H9 (cell line): Measurements from ENCODE around the gene OR2K2. TPM values are rescaled to one million over a fixed set of nuclear protein-coding genes. Genes with fewer than 3 reads are reported as not detected.

Source experiments
- DNase-seq: peaks from one replicate; pipeline ENCODE4 v3.0.0-alpha.2; 2017
- H2AFZ ChIP-seq: one replicate; pipeline ENCODE4 v1.6.1; 2013; ENCODE audit warnings: mild to moderate bottlenecking, low read length, control low read depth, moderate library complexity
- H2AK5ac ChIP-seq: 2 replicates; pipeline ENCODE4 v1.6.1; 2013; ENCODE audit warnings: low read length, control low read depth, mixed read lengths; ENCODE audit not compliant: insufficient read length
- H2BK120ac ChIP-seq: one replicate; pipeline ENCODE4 v1.6.1; 2013; ENCODE audit warnings: low read depth, mild to moderate bottlenecking, low read length, control low read depth, inconsistent platforms; ENCODE audit not compliant: poor library complexity, severe bottlenecking
- H2BK12ac ChIP-seq: 2 replicates; pipeline ENCODE4 v1.6.1; 2013; ENCODE audit warnings: low read length, control low read depth, mixed read lengths, low read depth; ENCODE audit not compliant: insufficient read length
- H2BK15ac ChIP-seq: 2 replicates; pipeline ENCODE4 v1.6.1; 2013; ENCODE audit warnings: low read depth, low read length, control low read depth
- H2BK20ac ChIP-seq: one replicate; pipeline ENCODE4 v1.6.1; 2013; ENCODE audit warnings: low read depth, mild to moderate bottlenecking, low read length, control low read depth, inconsistent platforms; ENCODE audit not compliant: poor library complexity, severe bottlenecking
- H2BK5ac ChIP-seq: 2 replicates; pipeline ENCODE4 v1.6.1; 2013; ENCODE audit warnings: low read length, control low read depth, mixed read lengths; ENCODE audit not compliant: insufficient read length
- H3K14ac ChIP-seq: 2 replicates; pipeline ENCODE4 v1.6.1; 2013; ENCODE audit warnings: low read length, control low read depth; ENCODE audit not compliant: insufficient read depth
- H3K18ac ChIP-seq: 2 replicates; pipeline ENCODE4 v1.6.1; 2013; ENCODE audit warnings: low read depth, mild to moderate bottlenecking, mixed read lengths, low read length, control low read depth; ENCODE audit not compliant: insufficient read length
- H3K23ac ChIP-seq: 2 replicates; pipeline ENCODE4 v1.6.1; 2013; ENCODE audit warnings: low read length, control low read depth, mixed read lengths, low read depth; ENCODE audit not compliant: insufficient read length
- H3K23me2 ChIP-seq: 2 replicates; pipeline ENCODE4 v1.6.1; 2013; ENCODE audit warnings: low read depth, mild to moderate bottlenecking, mixed read lengths, low read length, control low read depth; ENCODE audit not compliant: insufficient read length, poor library complexity, severe bottlenecking
- H3K27ac ChIP-seq: 2 replicates; pipeline ENCODE4 v1.5.1; 2013; ENCODE audit warnings: low read length, control low read depth, mixed read lengths, low read depth; ENCODE audit not compliant: insufficient read length
- H3K27me3 ChIP-seq: 2 replicates; pipeline ENCODE4 v1.6.1; 2013; ENCODE audit warnings: low read length, control low read depth, inconsistent platforms; ENCODE audit not compliant: insufficient read depth
- H3K4ac ChIP-seq: 2 replicates; pipeline ENCODE4 v1.6.1; 2013; ENCODE audit warnings: low read depth, mild to moderate bottlenecking, control low read depth, inconsistent platforms, low read length, moderate library complexity
- H3K4me1 ChIP-seq: 2 replicates; pipeline ENCODE4 v1.6.1; 2013; ENCODE audit warnings: low read length, control low read depth, inconsistent platforms; ENCODE audit not compliant: insufficient read depth
- H3K4me2 ChIP-seq: 2 replicates; pipeline ENCODE4 v1.6.1; 2013; ENCODE audit warnings: low read length, control low read depth, mixed read lengths; ENCODE audit not compliant: insufficient read length, insufficient read depth
- H3K56ac ChIP-seq: 2 replicates; pipeline ENCODE4 v1.6.1; 2013; ENCODE audit warnings: low read depth, mild to moderate bottlenecking, mixed read lengths, low read length, control low read depth; ENCODE audit not compliant: insufficient read length
- H3K79me1 ChIP-seq: 2 replicates; pipeline ENCODE4 v1.6.1; 2013; ENCODE audit warnings: low read depth, mild to moderate bottlenecking, moderate library complexity, low read length, control low read depth, inconsistent platforms; ENCODE audit not compliant: insufficient read depth, poor library complexity, severe bottlenecking
- H3K79me2 ChIP-seq: 2 replicates; pipeline ENCODE4 v1.6.1; 2013; ENCODE audit warnings: low read length, control low read depth, inconsistent platforms; ENCODE audit not compliant: insufficient read depth
- H3K9ac ChIP-seq: 2 replicates; pipeline ENCODE4 v1.6.1; 2013; ENCODE audit warnings: low read length, control low read depth, mixed read lengths; ENCODE audit not compliant: insufficient read length; ENCODE audit errors: extremely low read depth
- H3K9me3 ChIP-seq: one replicate; pipeline ENCODE4 v1.6.1; 2013; ENCODE audit warnings: low read depth, low read length, inconsistent platforms; ENCODE audit not compliant: control insufficient read depth
- H3T11ph ChIP-seq: one replicate; pipeline ENCODE4 v1.6.1; 2013; ENCODE audit warnings: mild to moderate bottlenecking, low read length, control low read depth, inconsistent platforms
- H4K20me1 ChIP-seq: one replicate; pipeline ENCODE4 v1.6.1; 2013; ENCODE audit not compliant: control insufficient read depth, insufficient read length, insufficient read depth
- H4K5ac ChIP-seq: 2 replicates; pipeline ENCODE4 v1.6.1; 2013; ENCODE audit warnings: low read depth, mild to moderate bottlenecking, mixed read lengths, low read length, control low read depth; ENCODE audit not compliant: insufficient read length
- H4K8ac ChIP-seq: replicated peaks from 2 replicates; pipeline ENCODE4 v1.6.1; 2013; ENCODE audit warnings: low read length, control low read depth, mixed read lengths, low read depth; ENCODE audit not compliant: insufficient read length
- H4K91ac ChIP-seq: 2 replicates; pipeline ENCODE4 v1.6.1; 2013; ENCODE audit warnings: low read depth, mild to moderate bottlenecking, moderate library complexity, mixed read lengths, low read length, control low read depth; ENCODE audit not compliant: insufficient read length
- H3K27ac Mint-ChIP-seq, 3 experiments: 2 replicates in 2 of 3; 3 replicates in 1 of 3; pipeline ENCODE4 v1.8.0; 2020 to 2021; ENCODE audit warnings: mixed read lengths in 3 of 3, mild to moderate bottlenecking in 1 of 3, moderate library complexity in 1 of 3
- H3K27me3 Mint-ChIP-seq: 2 replicates; pipeline ENCODE4 v1.8.0; 2021; ENCODE audit warnings: low read depth, mild to moderate bottlenecking, moderate library complexity, mixed read lengths
- H3K36me3 Mint-ChIP-seq, 3 experiments: 2 replicates in 2 of 3; 3 replicates in 1 of 3; pipeline ENCODE4 v1.8.0; 2020 to 2021; ENCODE audit warnings: low read depth in 3 of 3, mixed read lengths in 3 of 3; ENCODE audit not compliant: insufficient read depth in 1 of 3
- H3K4me1 Mint-ChIP-seq, 2 experiments: 2 replicates each; pipeline ENCODE4 v1.8.0; 2020; ENCODE audit warnings: mixed read lengths in 2 of 2
- H3K4me3 Mint-ChIP-seq, 2 experiments: 2 replicates in 1 of 2; 3 replicates in 1 of 2; pipeline ENCODE4 v1.8.0; 2020 to 2021; ENCODE audit warnings: mild to moderate bottlenecking in 2 of 2, mixed read lengths in 2 of 2, moderate library complexity in 1 of 2
- H3K9me3 Mint-ChIP-seq, 2 experiments: 2 replicates in 1 of 2; 3 replicates in 1 of 2; pipeline ENCODE4 v1.8.0; 2020; ENCODE audit warnings: mild to moderate bottlenecking in 2 of 2, mixed read lengths in 2 of 2, moderate library complexity in 1 of 2
- WGBS: extraction: QIAGEN DNeasy Blood & Tissue Kit; methylation state at CpG from one replicate; pipeline ENCODE4 v1.1.7; 2013; ENCODE audit warnings: missing lambda C conversion rate, low lambda C conversion rate, mixed read lengths; ENCODE audit not compliant: insufficient read length; ENCODE audit errors: extremely low coverage; 5-methylcytosine and 5-hydroxymethylcytosine counted together
- total RNA-seq: library from RNA; stranded (reverse); gene quantifications from 2 replicates; pipeline ENCODE4 v1.2.1, GENCODE V29; 2021
- TF ChIP-seq, protein P1 (sequence below): fragments of 200-600 bp; sonication (generic); conservative IDR thresholded peaks from 3 replicates; pipeline ENCODE4 v1.8.0; 2021; ENCODE audit warnings: antibody characterized with exemption, mild to moderate bottlenecking

The OR2K2 gene
- total RNA-seq, 1 experiment from 2014 or later = not detected

GRCh38 chr9:111298731-111299598, 31.1 kb downstream of the OR2K2 start:
- Histone ChIP-seq H3K4me2 (no peak overlapping the region), H3K79me2 (no peaks in the 10 kb centered on the region), H2BK20ac (no peak overlapping the region), H2AK5ac (no peak overlapping the region), H3T11ph (no peak overlapping the region), H3K14ac (no peak overlapping the region), H2BK12ac (no peak overlapping the region), H2BK5ac (no peak overlapping the region), H3K23ac (no peak overlapping the region), H4K5ac (no peak overlapping the region), H4K20me1 (no peaks in the 10 kb centered on the region), H3K9me3 (no peaks in the 10 kb centered on the region), H4K91ac (no peak overlapping the region), H3K18ac (no peak overlapping the region), H3K27me3 (no peaks in the 10 kb centered on the region), H2BK120ac (no peak overlapping the region), H2BK15ac (no peak overlapping the region), H3K79me1 (no peaks in the 10 kb centered on the region), H3K23me2 (no peaks in the 10 kb centered on the region), H2AFZ (peak overlapping the region; percentile 95), H4K8ac (no peak overlapping the region), H3K4ac (no peak overlapping the region), H3K27ac (no peak overlapping the region), H3K4me1 (no peaks in the 10 kb centered on the region), H3K56ac (no peak overlapping the region), H3K9ac (no peak overlapping the region)
- H3K36me3 Mint-ChIP-seq = peaks cover 0 to 12% (median 0%) of the 10 kb centered on the region in 3 experiments; a peak in 2 of 7 replicates
- no peaks in the 10 kb centered on the region for H3K27me3 Mint-ChIP-seq
- H3K27ac Mint-ChIP-seq = peak overlapping the region in 1 of 3 experiments; percentile 37; a peak in 1 of 7 replicates
- WGBS = no CpG with 5 or more reads among the region's 6 CpGs
- H3K9me3 Mint-ChIP-seq = peaks cover 0 to 3% of the 10 kb centered on the region in 2 experiments; a peak in 1 of 5 replicates
- DNase-seq = no peak
- H3K4me3 Mint-ChIP-seq = no peak overlapping the region
- H3K4me1 Mint-ChIP-seq = peaks cover 0 to 11% of the 10 kb centered on the region in 2 experiments
- TF ChIP-seq, protein P1, sequence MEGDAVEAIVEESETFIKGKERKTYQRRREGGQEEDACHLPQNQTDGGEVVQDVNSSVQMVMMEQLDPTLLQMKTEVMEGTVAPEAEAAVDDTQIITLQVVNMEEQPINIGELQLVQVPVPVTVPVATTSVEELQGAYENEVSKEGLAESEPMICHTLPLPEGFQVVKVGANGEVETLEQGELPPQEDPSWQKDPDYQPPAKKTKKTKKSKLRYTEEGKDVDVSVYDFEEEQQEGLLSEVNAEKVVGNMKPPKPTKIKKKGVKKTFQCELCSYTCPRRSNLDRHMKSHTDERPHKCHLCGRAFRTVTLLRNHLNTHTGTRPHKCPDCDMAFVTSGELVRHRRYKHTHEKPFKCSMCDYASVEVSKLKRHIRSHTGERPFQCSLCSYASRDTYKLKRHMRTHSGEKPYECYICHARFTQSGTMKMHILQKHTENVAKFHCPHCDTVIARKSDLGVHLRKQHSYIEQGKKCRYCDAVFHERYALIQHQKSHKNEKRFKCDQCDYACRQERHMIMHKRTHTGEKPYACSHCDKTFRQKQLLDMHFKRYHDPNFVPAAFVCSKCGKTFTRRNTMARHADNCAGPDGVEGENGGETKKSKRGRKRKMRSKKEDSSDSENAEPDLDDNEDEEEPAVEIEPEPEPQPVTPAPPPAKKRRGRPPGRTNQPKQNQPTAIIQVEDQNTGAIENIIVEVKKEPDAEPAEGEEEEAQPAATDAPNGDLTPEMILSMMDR = peak; percentile 87
